Uterus (tissue), 2 donors: ENCODE data around the gene ARHGEF19.

ENCODE experiments used
- CTCF ChIP-seq, 4 experiments: fragments of 200-600 bp in 2 of 4; fragments of 450-650 bp in 2 of 4; sonication (generic) in 2 of 4; IDR thresholded peaks; one replicate each; pipeline ENCODE4 v1.5.1; 2016 to 2019; ENCODE audit warnings: antibody characterized with exemption in 4 of 4, mild to moderate bottlenecking in 2 of 4, moderate library complexity in 1 of 4
- POLR2A ChIP-seq, 2 donors: fragments of 450-650 bp; IDR thresholded peaks; one replicate each; pipeline ENCODE4 v1.6.1; 2016; ENCODE audit warnings: antibody characterized with exemption in 2 of 2, mild to moderate bottlenecking in 1 of 2, moderate library complexity in 1 of 2

GRCh38 chr1:16173447-16174260 is 38.8 kb downstream of the ARHGEF19 start:
- TF ChIP-seq CTCF (IDR thresholded peaks at IDR 0.05) (no peak), POLR2A (IDR thresholded peaks at IDR 0.05) (no peak)
